ENCODE data around the gene TAPBP. TPM values are rescaled to one million over a fixed set of nuclear protein-coding genes. Genes with fewer than 3 reads are reported as not detected.

The TAPBP gene
- total and polyA plus RNA-seq, 9 of the 15 experiments (the other 6 are each of a cell fraction or from before 2014, with no cell fraction given) = 5.6 to 74.0 (median 22.3) TPM

DNA sequence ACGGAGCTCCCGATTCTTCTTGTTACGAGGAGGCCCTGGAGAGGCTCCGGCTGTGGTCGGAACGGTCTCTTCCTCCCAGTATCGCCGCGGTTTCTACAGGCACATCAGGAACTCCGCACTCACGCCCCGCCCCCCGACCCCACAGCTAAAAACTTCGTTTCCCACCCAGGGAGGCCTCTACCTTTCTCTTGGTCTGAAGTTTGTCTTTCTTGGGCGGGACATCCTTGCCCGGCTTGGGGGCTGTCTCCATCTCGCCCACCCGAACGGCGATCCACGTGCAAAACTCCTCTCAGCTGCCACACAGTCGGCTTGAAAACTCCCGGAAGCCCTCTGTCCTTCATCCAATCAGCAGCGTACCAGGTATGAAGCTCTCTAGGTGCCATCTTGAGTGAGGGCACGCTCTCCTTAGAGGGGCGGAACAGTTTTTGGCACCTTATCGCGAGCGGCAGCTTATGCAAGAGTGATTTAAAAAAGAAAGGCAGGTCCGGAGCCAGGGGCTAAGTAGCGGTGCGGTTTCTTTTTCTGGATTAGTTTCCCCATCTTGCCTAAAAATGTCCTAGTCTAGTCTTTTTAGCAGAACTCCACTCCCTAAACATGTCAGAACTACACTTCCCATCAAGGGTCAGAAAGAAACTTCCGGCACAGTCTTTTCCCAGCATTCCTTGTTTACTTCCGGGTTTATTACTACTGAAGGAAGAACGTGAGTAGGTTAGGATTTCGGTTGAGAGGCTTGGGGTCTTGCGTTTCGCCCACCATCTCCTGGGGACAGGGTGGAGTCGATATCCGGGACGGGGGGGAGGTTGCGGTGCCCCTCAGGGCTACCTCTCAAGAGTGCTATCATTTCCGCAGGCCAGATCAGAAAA, 24.7 kb downstream of the TAPBP start, which contains the start of the genes PFDN6 and WDR46 (continued):
- TF ChIP-seq ZNF589 (CRISPR knock-in tag; IDR thresholded peaks at IDR 0.05; ENCODE audit: low read depth) (peak; percentile 47; the same call in 1 of the 2 replicates), HOXB6 (CRISPR knock-in tag; IDR thresholded peaks at IDR 0.05; ENCODE audit: borderline replicate concordance) (no peak), ELF4 (CRISPR knock-in tag; IDR thresholded peaks at IDR 0.05) (0 out of 2 replicates have a peak, but pooled peaks have one; percentile 42), CHD1 (IDR thresholded peaks at IDR 0.05; ENCODE audit: low read length) (peak; percentile 18), ZNF212 (CRISPR knock-in tag; IDR thresholded peaks at IDR 0.05) (no peak), ZNF282 (CRISPR knock-in tag; IDR thresholded peaks at IDR 0.05) (no peak), LCOR (CRISPR knock-in tag; IDR thresholded peaks at IDR 0.05) (peak; percentile 86), PTRF (tag; IDR thresholded peaks at IDR 0.05) (no peak), FIP1L1 (IDR thresholded peaks at IDR 0.05; ENCODE audit: low read depth, low read length, poor library complexity, severe bottlenecking) (no peak), MEIS2 (IDR thresholded peaks at IDR 0.05; ENCODE audit: partially characterized antibody) (no peak), STAT5B (CRISPR knock-in tag; IDR thresholded peaks at IDR 0.05) (no peak), ARID1B (IDR thresholded peaks at IDR 0.05) (no peak), DIDO1 (tag; IDR thresholded peaks at IDR 0.05; ENCODE audit: low read depth) (peak; percentile 97), COPS2 (conservative IDR thresholded peaks at IDR 0.05) (no peak), ZNF184 (CRISPR knock-in tag; IDR thresholded peaks at IDR 0.05) (no peak), FOS (IDR thresholded peaks at IDR 0.05; ENCODE audit: extremely low read depth, insufficient read length) (peak; percentile 38), HCFC1 (IDR thresholded peaks at IDR 0.05; ENCODE audit: low read depth, low read length) (peak; percentile 93)
- TF ChIP-seq, protein P1, sequence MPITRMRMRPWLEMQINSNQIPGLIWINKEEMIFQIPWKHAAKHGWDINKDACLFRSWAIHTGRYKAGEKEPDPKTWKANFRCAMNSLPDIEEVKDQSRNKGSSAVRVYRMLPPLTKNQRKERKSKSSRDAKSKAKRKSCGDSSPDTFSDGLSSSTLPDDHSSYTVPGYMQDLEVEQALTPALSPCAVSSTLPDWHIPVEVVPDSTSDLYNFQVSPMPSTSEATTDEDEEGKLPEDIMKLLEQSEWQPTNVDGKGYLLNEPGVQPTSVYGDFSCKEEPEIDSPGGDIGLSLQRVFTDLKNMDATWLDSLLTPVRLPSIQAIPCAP (CRISPR knock-in tag; IDR thresholded peaks at IDR 0.05; ENCODE audit: borderline replicate concordance) = no peak
- TF ChIP-seq, protein P2, sequence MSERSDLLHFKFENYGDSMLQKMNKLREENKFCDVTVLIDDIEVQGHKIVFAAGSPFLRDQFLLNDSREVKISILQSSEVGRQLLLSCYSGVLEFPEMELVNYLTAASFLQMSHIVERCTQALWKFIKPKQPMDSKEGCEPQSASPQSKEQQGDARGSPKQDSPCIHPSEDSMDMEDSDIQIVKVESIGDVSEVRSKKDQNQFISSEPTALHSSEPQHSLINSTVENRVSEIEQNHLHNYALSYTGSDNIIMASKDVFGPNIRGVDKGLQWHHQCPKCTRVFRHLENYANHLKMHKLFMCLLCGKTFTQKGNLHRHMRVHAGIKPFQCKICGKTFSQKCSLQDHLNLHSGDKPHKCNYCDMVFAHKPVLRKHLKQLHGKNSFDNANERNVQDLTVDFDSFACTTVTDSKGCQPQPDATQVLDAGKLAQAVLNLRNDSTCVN (CRISPR knock-in tag; IDR thresholded peaks at IDR 0.05) = no peak
- TF ChIP-seq, protein P3, sequence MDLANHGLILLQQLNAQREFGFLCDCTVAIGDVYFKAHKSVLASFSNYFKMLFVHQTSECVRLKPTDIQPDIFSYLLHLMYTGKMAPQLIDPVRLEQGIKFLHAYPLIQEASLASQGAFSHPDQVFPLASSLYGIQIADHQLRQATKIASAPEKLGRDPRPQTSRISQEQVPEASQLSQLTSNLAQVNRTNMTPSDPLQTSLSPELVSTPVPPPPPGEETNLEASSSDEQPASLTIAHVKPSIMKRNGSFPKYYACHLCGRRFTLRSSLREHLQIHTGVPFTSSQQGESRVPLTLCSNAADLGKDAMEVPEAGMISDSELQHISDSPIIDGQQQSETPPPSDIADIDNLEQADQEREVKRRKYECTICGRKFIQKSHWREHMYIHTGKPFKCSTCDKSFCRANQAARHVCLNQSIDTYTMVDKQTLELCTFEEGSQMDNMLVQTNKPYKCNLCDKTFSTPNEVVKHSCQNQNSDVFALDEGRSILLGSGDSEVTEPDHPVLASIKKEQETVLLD (IDR thresholded peaks at IDR 0.05) = no peak
- TF ChIP-seq, protein P4, sequence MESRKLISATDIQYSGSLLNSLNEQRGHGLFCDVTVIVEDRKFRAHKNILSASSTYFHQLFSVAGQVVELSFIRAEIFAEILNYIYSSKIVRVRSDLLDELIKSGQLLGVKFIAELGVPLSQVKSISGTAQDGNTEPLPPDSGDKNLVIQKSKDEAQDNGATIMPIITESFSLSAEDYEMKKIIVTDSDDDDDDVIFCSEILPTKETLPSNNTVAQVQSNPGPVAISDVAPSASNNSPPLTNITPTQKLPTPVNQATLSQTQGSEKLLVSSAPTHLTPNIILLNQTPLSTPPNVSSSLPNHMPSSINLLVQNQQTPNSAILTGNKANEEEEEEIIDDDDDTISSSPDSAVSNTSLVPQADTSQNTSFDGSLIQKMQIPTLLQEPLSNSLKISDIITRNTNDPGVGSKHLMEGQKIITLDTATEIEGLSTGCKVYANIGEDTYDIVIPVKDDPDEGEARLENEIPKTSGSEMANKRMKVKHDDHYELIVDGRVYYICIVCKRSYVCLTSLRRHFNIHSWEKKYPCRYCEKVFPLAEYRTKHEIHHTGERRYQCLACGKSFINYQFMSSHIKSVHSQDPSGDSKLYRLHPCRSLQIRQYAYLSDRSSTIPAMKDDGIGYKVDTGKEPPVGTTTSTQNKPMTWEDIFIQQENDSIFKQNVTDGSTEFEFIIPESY (CRISPR knock-in tag; IDR thresholded peaks at IDR 0.05) = peak; percentile 30; the same call in 1 of the 2 replicates
- TF ChIP-seq, protein P5, sequence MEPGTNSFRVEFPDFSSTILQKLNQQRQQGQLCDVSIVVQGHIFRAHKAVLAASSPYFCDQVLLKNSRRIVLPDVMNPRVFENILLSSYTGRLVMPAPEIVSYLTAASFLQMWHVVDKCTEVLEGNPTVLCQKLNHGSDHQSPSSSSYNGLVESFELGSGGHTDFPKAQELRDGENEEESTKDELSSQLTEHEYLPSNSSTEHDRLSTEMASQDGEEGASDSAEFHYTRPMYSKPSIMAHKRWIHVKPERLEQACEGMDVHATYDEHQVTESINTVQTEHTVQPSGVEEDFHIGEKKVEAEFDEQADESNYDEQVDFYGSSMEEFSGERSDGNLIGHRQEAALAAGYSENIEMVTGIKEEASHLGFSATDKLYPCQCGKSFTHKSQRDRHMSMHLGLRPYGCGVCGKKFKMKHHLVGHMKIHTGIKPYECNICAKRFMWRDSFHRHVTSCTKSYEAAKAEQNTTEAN (CRISPR knock-in tag; IDR thresholded peaks at IDR 0.05) = no peak

All from K562 (cell line).